DND-41 (cell line): Measurements from ENCODE around the gene TGIF1.

Source experiments
- CTCF ChIP-seq: IDR thresholded peaks from 2 replicates; pipeline ENCODE4 v1.5.1; 2012; ENCODE audit warnings: borderline replicate concordance, low read length, moderate library complexity, mild to moderate bottlenecking; ENCODE audit not compliant: poor library complexity, severe bottlenecking; ENCODE audit errors: extremely low read depth
- EZH2 ChIP-seq: IDR thresholded peaks from 3 replicates; pipeline ENCODE4 v1.6.1; 2012; ENCODE audit warnings: borderline replicate concordance, low read depth, mild to moderate bottlenecking, moderate library complexity, low read length, inconsistent platforms; ENCODE audit not compliant: severe bottlenecking

- TF ChIP-seq CTCF (no peak), EZH2 (no peak)
Measured at GRCh38 chr18:3447068-3447894, 2.7 kb upstream of the TGIF1 start.
